Neural crest cell (in vitro differentiated cells): ENCODE results near the gene ID2. TPM values are rescaled to one million over a fixed set of nuclear protein-coding genes. Genes with fewer than 3 reads are reported as not detected.

Experiments
- DNase-seq: peaks from one replicate; pipeline ENCODE4 v3.0.0; 2021; ENCODE audit warnings: low read depth, mixed read lengths, low spot score
- H3K27ac Mint-ChIP-seq: one replicate; pipeline ENCODE4 v1.8.0; 2021; ENCODE audit warnings: mild to moderate bottlenecking, mixed read lengths; ENCODE audit not compliant: unreplicated experiment
- H3K27me3 Mint-ChIP-seq: 2 replicates; pipeline ENCODE4 v1.8.0; 2021; ENCODE audit warnings: low read depth, mild to moderate bottlenecking, mixed read lengths
- H3K36me3 Mint-ChIP-seq: 2 replicates; pipeline ENCODE4 v1.8.0; 2021; ENCODE audit warnings: low read depth, mild to moderate bottlenecking, mixed read lengths
- H3K4me1 Mint-ChIP-seq: 2 replicates; pipeline ENCODE4 v1.8.0; 2021; ENCODE audit warnings: mixed read lengths
- H3K4me3 Mint-ChIP-seq: one replicate; pipeline ENCODE4 v1.8.0; 2021; ENCODE audit warnings: mild to moderate bottlenecking, mixed read lengths
- H3K9me3 Mint-ChIP-seq: 2 replicates; pipeline ENCODE4 v1.8.0; 2021; ENCODE audit warnings: mixed read lengths
- CTCF ChIP-seq: fragments of 200-600 bp; sonication (generic); conservative IDR thresholded peaks from 2 replicates; pipeline ENCODE4 v1.5.0; 2021; ENCODE audit warnings: antibody characterized with exemption, mild to moderate bottlenecking
- long read RNA-seq: library from polyadenylated mRNA; unstranded; transcript quantifications from one replicate; pipeline ENCODE4 v2.0.0, GENCODE V29; 2020
- total RNA-seq: library from RNA; stranded (reverse); gene quantifications from 2 replicates; pipeline ENCODE4 v1.2.1, GENCODE V29; 2021

Gene ID2
- total RNA-seq = 44.1 and 46.1 TPM in 2 replicates
- long read RNA-seq, transcript ID2-203 (3 exons, 1,362 nt) = major isoform, 35 of 46 reads
- long read RNA-seq, transcript ID2-202 (2 exons, 623 nt) = minor isoform, 9 of 46 reads
- long read RNA-seq, partial matches to known transcripts = 0 of 46 reads
- long read RNA-seq, other reads (novel, unspliced or antisense) = 2 of 46 reads

DNA sequence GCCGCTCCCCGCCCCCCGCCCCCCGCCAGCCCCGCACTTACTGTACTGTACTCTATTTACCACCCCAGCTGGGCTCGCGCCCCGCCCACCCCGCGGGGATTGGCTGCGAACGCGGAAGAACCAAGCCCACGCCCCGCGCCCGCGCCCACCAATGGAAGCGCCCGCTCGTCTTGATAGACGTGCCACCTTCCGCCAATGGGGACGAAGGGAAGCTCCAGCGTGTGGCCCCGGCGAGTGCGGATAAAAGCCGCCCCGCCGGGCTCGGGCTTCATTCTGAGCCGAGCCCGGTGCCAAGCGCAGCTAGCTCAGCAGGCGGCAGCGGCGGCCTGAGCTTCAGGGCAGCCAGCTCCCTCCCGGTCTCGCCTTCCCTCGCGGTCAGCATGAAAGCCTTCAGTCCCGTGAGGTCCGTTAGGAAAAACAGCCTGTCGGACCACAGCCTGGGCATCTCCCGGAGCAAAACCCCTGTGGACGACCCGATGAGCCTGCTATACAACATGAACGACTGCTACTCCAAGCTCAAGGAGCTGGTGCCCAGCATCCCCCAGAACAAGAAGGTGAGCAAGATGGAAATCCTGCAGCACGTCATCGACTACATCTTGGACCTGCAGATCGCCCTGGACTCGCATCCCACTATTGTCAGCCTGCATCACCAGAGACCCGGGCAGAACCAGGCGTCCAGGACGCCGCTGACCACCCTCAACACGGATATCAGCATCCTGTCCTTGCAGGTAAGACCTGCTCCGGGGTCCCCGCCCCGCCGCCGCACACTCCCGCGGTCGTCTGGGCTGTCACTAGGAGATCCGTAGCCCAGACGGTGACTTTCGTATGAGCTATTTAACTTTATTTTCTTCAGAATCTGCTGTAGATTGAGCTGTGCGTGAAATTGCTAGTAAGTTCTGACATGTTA is at the start of gene ID2:
Gene ID2 (plus strand): TSS at position 271 of the 907 bp plus-strand sequence. CDS start 110 bp downstream, at position 381.
- H3K4me3 Mint-ChIP-seq = peak within 1 kb of the TSS; percentile 97
- no peaks in the 10 kb centered on the region for H3K36me3 Mint-ChIP-seq
- DNase-seq = peak; percentile 97
- TF ChIP-seq CTCF = peak; percentile 18
- H3K27ac Mint-ChIP-seq = peak within 1 kb of the TSS; percentile 73
- H3K9me3 Mint-ChIP-seq = no peaks in the 10 kb centered on the region
- H3K4me1 Mint-ChIP-seq = peaks cover 63% of the 10 kb centered on the region
- H3K27me3 Mint-ChIP-seq = peaks cover 58% of the 10 kb centered on the region

DNA sequence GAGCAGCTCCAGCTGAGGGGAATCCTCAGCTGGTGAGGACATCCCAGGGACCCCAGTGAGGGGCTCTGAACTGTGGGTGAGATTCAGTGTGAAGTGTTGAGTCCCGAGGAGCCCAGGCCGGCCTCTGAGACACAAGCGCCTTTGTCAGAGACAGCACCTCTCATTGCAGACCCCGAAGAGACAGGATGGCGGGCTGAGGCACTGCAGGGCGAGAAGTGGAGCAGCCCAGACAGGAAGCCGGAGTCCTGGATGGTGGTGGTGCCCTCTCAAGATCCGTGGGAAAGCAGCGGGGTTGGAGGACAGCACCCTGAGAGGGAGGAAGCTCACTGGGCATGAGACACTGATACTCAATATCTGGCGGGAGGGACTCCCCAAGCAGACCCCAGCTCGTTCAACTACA is 49.1 kb upstream of the ID2 start:
- Mint-ChIP-seq H3K9me3 (no peaks in the 10 kb centered on the region), H3K36me3 (no peaks in the 10 kb centered on the region), H3K27ac (no peak overlapping the region), H3K4me3 (no peak overlapping the region), H3K4me1 (peaks cover 34% of the 10 kb centered on the region), H3K27me3 (peaks cover 4% of the 10 kb centered on the region)
- DNase-seq = no peak
- TF ChIP-seq CTCF = no peak

- no peaks in the 10 kb centered on the region for H3K9me3 Mint-ChIP-seq
- H3K4me3 Mint-ChIP-seq = no peak overlapping the region
- no peak for TF ChIP-seq CTCF
- H3K27ac Mint-ChIP-seq = peak overlapping the region; percentile 83
- H3K36me3 Mint-ChIP-seq = no peaks in the 10 kb centered on the region
- H3K4me1 Mint-ChIP-seq = peaks cover 39% of the 10 kb centered on the region
- no peak for DNase-seq
- H3K27me3 Mint-ChIP-seq = peaks cover 9% of the 10 kb centered on the region
These were observed 48.6 kb upstream of the ID2 start for GRCh38 chr2:8633186-8633734.

- peak overlapping the region; percentile 83 for H3K27ac Mint-ChIP-seq
- no peaks in the 10 kb centered on the region for H3K9me3 Mint-ChIP-seq
- TF ChIP-seq CTCF = no peak
- peaks cover 9% of the 10 kb centered on the region for H3K27me3 Mint-ChIP-seq
- H3K4me3 Mint-ChIP-seq = no peak overlapping the region
- H3K36me3 Mint-ChIP-seq = no peaks in the 10 kb centered on the region
- H3K4me1 Mint-ChIP-seq = peaks cover 44% of the 10 kb centered on the region
- DNase-seq = no peak
These were observed 48.0 kb upstream of the ID2 start for GRCh38 chr2:8633735-8634313.

DNA sequence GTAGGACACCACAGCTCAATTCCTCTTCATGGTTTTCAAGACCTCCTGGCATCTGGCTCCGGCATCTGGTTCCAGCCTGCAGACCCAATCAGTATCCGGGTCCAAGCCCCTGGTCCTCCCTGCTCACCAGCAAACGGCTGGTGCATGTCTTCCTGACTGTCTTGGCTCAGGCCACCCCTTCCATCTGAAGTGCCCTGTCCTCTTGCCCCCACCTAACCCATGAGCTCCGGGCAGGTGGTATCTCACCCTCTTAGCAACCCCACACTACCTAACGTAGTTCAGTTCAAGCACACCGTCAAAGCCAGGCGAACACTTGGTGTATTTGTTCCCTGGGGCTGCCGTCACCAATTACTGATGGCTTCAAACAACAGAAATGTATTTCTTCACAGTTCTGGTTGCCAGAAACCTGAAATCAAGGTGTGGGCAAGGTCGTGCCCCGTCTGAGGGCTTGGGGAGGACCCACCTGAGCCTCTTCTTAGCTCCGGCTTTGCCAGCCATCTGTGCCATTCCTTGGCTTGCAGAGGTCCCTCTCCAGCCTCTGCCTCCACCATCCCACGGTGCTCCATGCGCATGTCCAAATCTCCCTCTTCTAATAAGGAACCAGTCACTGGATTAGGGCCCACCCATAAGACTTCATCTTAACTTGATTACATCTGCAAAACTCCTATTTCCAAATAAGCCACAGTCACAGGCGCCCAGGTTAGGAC is 47.2 kb upstream of the ID2 start:
- Mint-ChIP-seq H3K4me1 (peaks cover 52% of the 10 kb centered on the region), H3K9me3 (no peaks in the 10 kb centered on the region), H3K4me3 (no peak overlapping the region), H3K27ac (peak overlapping the region; percentile 83), H3K36me3 (no peaks in the 10 kb centered on the region), H3K27me3 (peaks cover 9% of the 10 kb centered on the region)
- no peak for TF ChIP-seq CTCF
- DNase-seq = no peak
